ENCODE measurements around the gene CPHXL. TPM values are rescaled to one million over a fixed set of nuclear protein-coding genes. Genes with fewer than 3 reads are reported as not detected.

The CPHXL gene
- total and polyA plus RNA-seq, 9 of the 15 experiments (the other 6 are each of a cell fraction or from before 2014, with no cell fraction given) = not detected

- H3K4me3 ChIP-seq = no peak overlapping the region
- in situ Hi-C loops (cut with MboI) = no loop called here
Measured at GRCh38 chr16:75718452-75718851, 7.8 kb downstream of the CPHXL start.

More at GRCh38 chr16:75718452-75718851, 7.8 kb downstream of the CPHXL start:
- ChIA-PET CTCF (ENCODE audit: low intra/inter-chr PET ratio) (no interaction called here), POLR2A (no interaction called here)
- Histone ChIP-seq H3K79me2 (ENCODE audit: control insufficient read depth, insufficient read depth, low read length) (no peaks in the 10 kb centered on the region), H3K9ac (ENCODE audit: insufficient read depth in 1 of 2, low read depth in 2 of 2, low read length in 2 of 2) (no peak overlapping the region), H3K9me3 (replicated peaks; ENCODE audit: control insufficient read depth, insufficient read depth, low read depth, low read length) (no peaks in the 10 kb centered on the region), H3K27ac (ENCODE audit: extremely low read depth, low read depth, low read length) (no peak overlapping the region), H3K36me3 (ENCODE audit: control insufficient read depth, insufficient read depth, low read length) (no peaks in the 10 kb centered on the region), H3K27me3 (ENCODE audit: control insufficient read depth in 2 of 2, insufficient read depth in 2 of 2, low read length in 2 of 2) (peaks cover 0 to 13% of the 10 kb centered on the region in 2 experiments; a peak in 2 of 5 replicates), H2AFZ (ENCODE audit: low read depth, low read length) (no peak overlapping the region), H3K4me2 (ENCODE audit: insufficient read depth, low read length) (no peak overlapping the region), H4K20me1 (replicated peaks; ENCODE audit: control insufficient read depth, insufficient read depth, low read length) (no peaks in the 10 kb centered on the region), H3K9me1 (ENCODE audit: control insufficient read depth, insufficient read depth, low read length) (no peaks in the 10 kb centered on the region), H3K4me1 (replicated peaks in 1 of 2; ENCODE audit: control insufficient read depth in 2 of 2, insufficient read depth in 2 of 2, low read length in 2 of 2) (no peaks in the 10 kb centered on the region)
- FAIRE-seq = no peak
- no peak for DNase-seq (ENCODE audit: extremely low read depth in 1 of 4, low spot score in 3 of 4)
- no peak for ATAC-seq
- no peak for TF ChIP-seq ZBTB26 (CRISPR knock-in tag; IDR thresholded peaks at IDR 0.05)
- no peak for TF ChIP-seq GTF2A2 (tag; IDR thresholded peaks at IDR 0.05)
- TF ChIP-seq, protein P1, sequence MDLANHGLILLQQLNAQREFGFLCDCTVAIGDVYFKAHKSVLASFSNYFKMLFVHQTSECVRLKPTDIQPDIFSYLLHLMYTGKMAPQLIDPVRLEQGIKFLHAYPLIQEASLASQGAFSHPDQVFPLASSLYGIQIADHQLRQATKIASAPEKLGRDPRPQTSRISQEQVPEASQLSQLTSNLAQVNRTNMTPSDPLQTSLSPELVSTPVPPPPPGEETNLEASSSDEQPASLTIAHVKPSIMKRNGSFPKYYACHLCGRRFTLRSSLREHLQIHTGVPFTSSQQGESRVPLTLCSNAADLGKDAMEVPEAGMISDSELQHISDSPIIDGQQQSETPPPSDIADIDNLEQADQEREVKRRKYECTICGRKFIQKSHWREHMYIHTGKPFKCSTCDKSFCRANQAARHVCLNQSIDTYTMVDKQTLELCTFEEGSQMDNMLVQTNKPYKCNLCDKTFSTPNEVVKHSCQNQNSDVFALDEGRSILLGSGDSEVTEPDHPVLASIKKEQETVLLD (IDR thresholded peaks at IDR 0.05) = no peak
- no peak for TF ChIP-seq FOXP1 (CRISPR knock-in tag; IDR thresholded peaks at IDR 0.05)
- TF ChIP-seq FOXK1 (CRISPR knock-in tag; IDR thresholded peaks at IDR 0.05; ENCODE audit: borderline replicate concordance) = no peak
- no peak for TF ChIP-seq NKRF (IDR thresholded peaks at IDR 0.05; ENCODE audit: borderline replicate concordance)
- no peak for TF ChIP-seq MCM5 (IDR thresholded peaks at IDR 0.05; ENCODE audit: low read depth)
- no peak for TF ChIP-seq BRD4 (IDR thresholded peaks at IDR 0.05)
- BruUV-seq (replicated peaks) = no TSS peak
- WGBS (ENCODE audit: insufficient coverage, low coverage, missing lambda C conversion rate) = 0% methylated on average over 4 of the region's 4 CpGs
- intact Hi-C loops (cut with micrococcal nuclease) = no loop called here

Measured in K562 (cell line).